ENCODE measurements around the gene FAM107B. TPM values are rescaled to one million over a fixed set of nuclear protein-coding genes. Genes with fewer than 3 reads are reported as not detected.

Gene FAM107B
- total and polyA plus RNA-seq, 12 donors, result 16.0 to 81.7 (median 50.5) TPM

- Histone ChIP-seq H3K9me3 (replicated peaks in 1 of 3) (no peaks in the 10 kb centered on the region), H3K4me3 (no peak overlapping the region), H3K27ac (no peak overlapping the region), H3K36me3 (replicated peaks in 1 of 2) (no peaks in the 10 kb centered on the region), H3K4me1 (replicated peaks in 1 of 2) (peaks cover 5 to 24% of the 10 kb centered on the region in 2 donors), H3K27me3 (no peaks in the 10 kb centered on the region)
- 96 to 98% (median 97%) methylated on average over 5 of the region's 5 CpGs for WGBS, 4 donors
- intact Hi-C loops (cut with DNase I), result no loop called here
- TF ChIP-seq CTCF (IDR thresholded peaks at IDR 0.05) (no peak), POLR2A (IDR thresholded peaks at IDR 0.05) (no peak)
- no peak for DNase-seq
Measured at GRCh38 chr10:14557567-14557966, 217.1 kb downstream of the FAM107B start.

GRCh38 chr10:14556285-14556956 lies 218.3 kb downstream of the FAM107B start:
- H3K9me3 ChIP-seq (replicated peaks in 1 of 3), result no peaks in the 10 kb centered on the region
- no peaks in the 10 kb centered on the region for H3K27me3 ChIP-seq
- H3K36me3 ChIP-seq (replicated peaks in 1 of 2), result no peaks in the 10 kb centered on the region
- no peak overlapping the region for H3K4me3 ChIP-seq
- TF ChIP-seq CTCF (IDR thresholded peaks at IDR 0.05) (no peak), POLR2A (IDR thresholded peaks at IDR 0.05) (no peak)
- peak overlapping the region in 2 of 5 donors; percentile 24 to 29 for H3K27ac ChIP-seq
- 65 to 75% (median 73%) methylated on average over 12 of the region's 12 CpGs for WGBS, 4 donors
- intact Hi-C loops (cut with DNase I), result no loop called here
- no peak for DNase-seq
- peaks cover 5 to 15% of the 10 kb centered on the region in 2 donors for H3K4me1 ChIP-seq (replicated peaks in 1 of 2)

GRCh38 chr10:14555807-14556206 lies 218.9 kb downstream of the FAM107B start:
- WGBS, 4 donors, result 72 to 82% (median 77%) methylated on average over 4 of the region's 4 CpGs
- Histone ChIP-seq H3K4me1 (replicated peaks in 1 of 2) (peaks cover 5 to 15% of the 10 kb centered on the region in 2 donors), H3K27me3 (no peaks in the 10 kb centered on the region), H3K9me3 (replicated peaks in 1 of 3) (no peaks in the 10 kb centered on the region), H3K4me3 (no peak overlapping the region), H3K36me3 (replicated peaks in 1 of 2) (no peaks in the 10 kb centered on the region), H3K27ac (peak overlapping the region in 2 of 5 donors; percentile 24 to 29)
- intact Hi-C loops (cut with DNase I), result no loop called here
- no peak for DNase-seq
- TF ChIP-seq CTCF (IDR thresholded peaks at IDR 0.05) (no peak), POLR2A (IDR thresholded peaks at IDR 0.05) (no peak)

- DNase-seq, result no peak
- WGBS, 4 donors, result 57 to 66% (median 63%) methylated on average over 3 of the region's 3 CpGs
Measured at GRCh38 chr10:14554491-14555205, 220.0 kb downstream of the FAM107B start.

More at GRCh38 chr10:14554491-14555205, 220.0 kb downstream of the FAM107B start:
- Histone ChIP-seq H3K4me1 (replicated peaks in 1 of 2) (peaks cover 5 to 15% of the 10 kb centered on the region in 2 donors), H3K27ac (peak overlapping the region in 1 of 5 donors; percentile 5), H3K4me3 (no peak overlapping the region), H3K27me3 (no peaks in the 10 kb centered on the region), H3K36me3 (replicated peaks in 1 of 2) (no peaks in the 10 kb centered on the region), H3K9me3 (replicated peaks in 1 of 3) (no peaks in the 10 kb centered on the region)
- intact Hi-C loops (cut with DNase I), result no loop called here
- no peak for TF ChIP-seq CTCF (IDR thresholded peaks at IDR 0.05)
- TF ChIP-seq POLR2A (IDR thresholded peaks at IDR 0.05), result no peak

All from adrenal gland (tissue), 12 donors.